ENCODE results near the gene ACSS3. TPM values are rescaled to one million over a fixed set of nuclear protein-coding genes. Genes with fewer than 3 reads are reported as not detected.

The ACSS3 gene
- total RNA-seq, 2 donors from 2014 or later, result not detected

DNA sequence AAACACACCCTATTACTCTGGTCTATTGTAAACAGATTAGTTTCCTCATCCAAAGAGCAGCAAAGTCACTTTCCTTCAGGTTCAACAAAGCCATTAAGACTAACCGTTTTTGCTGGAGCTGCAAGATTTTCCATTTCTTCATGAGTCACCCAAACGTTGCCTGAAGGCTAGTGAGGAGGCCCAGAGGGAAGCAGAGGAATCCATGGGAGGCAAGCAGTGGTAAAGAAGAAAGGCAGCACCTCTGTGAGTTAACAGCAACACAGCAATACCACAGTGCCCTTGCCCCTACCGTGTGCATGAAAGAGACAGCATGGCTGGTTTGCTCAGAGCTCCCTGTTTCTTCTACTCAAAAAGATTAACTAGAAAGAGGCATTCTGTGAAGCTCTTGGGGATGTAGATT is 206.3 kb downstream of the ACSS3 start:
- H3K4me3 Mint-ChIP-seq, result no peak overlapping the region
- H3K9me3 Mint-ChIP-seq, result peaks cover 4% of the 10 kb centered on the region
- H3K27ac Mint-ChIP-seq, result no peak overlapping the region
- H3K36me3 Mint-ChIP-seq, result no peaks in the 10 kb centered on the region
- no peaks in the 10 kb centered on the region for H3K27me3 Mint-ChIP-seq
- no peak for DNase-seq (ENCODE audit: low spot score)
- no peaks in the 10 kb centered on the region for H3K4me1 Mint-ChIP-seq (ENCODE audit: low read depth in 2 of 2)
- no peak for ATAC-seq

DNA sequence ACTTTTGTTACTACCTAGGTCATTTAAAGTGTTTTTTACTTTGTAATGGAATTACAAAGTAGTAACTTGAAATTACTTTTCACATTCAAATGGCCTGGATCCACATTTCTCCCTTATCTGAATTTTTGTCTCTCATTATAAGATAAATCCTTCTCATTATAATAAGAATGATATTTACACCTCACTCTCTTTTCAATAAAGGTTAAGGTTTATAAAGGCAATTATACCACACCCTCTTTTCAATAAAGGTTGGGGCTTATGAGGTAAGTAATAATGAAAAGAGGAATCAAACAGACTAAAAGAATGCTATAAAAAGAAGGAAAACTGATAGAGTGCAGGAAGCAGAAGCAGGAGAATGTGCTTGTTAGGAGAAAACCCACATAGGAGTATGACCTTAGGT is 210.8 kb downstream of the ACSS3 start:
- Mint-ChIP-seq H3K4me3 (no peak overlapping the region), H3K4me1 (ENCODE audit: low read depth in 2 of 2) (no peaks in the 10 kb centered on the region), H3K36me3 (no peaks in the 10 kb centered on the region), H3K27ac (no peak overlapping the region), H3K9me3 (peaks cover 4% of the 10 kb centered on the region), H3K27me3 (no peaks in the 10 kb centered on the region)
- ATAC-seq (no peak), DNase-seq (ENCODE audit: low spot score) (no peak)

GRCh38 chr12:81294325-81295190 is 216.7 kb downstream of the ACSS3 start:
- no peak for ATAC-seq
- H3K27me3 Mint-ChIP-seq, result no peaks in the 10 kb centered on the region
- H3K4me3 Mint-ChIP-seq, result no peak overlapping the region
- no peak overlapping the region for H3K27ac Mint-ChIP-seq
- DNase-seq (ENCODE audit: low spot score), result no peak
- H3K4me1 Mint-ChIP-seq (ENCODE audit: low read depth in 2 of 2), result no peaks in the 10 kb centered on the region
- no peaks in the 10 kb centered on the region for H3K36me3 Mint-ChIP-seq
- H3K9me3 Mint-ChIP-seq, result no peaks in the 10 kb centered on the region

GRCh38 chr12:81295251-81295650 is 217.4 kb downstream of the ACSS3 start:
- ATAC-seq (no peak), DNase-seq (ENCODE audit: low spot score) (no peak)
- H3K4me3 Mint-ChIP-seq, result no peak overlapping the region
- no peaks in the 10 kb centered on the region for H3K36me3 Mint-ChIP-seq
- no peaks in the 10 kb centered on the region for H3K27me3 Mint-ChIP-seq
- H3K4me1 Mint-ChIP-seq (ENCODE audit: low read depth in 2 of 2), result no peaks in the 10 kb centered on the region
- H3K9me3 Mint-ChIP-seq, result no peaks in the 10 kb centered on the region
- H3K27ac Mint-ChIP-seq, result no peak overlapping the region

DNA sequence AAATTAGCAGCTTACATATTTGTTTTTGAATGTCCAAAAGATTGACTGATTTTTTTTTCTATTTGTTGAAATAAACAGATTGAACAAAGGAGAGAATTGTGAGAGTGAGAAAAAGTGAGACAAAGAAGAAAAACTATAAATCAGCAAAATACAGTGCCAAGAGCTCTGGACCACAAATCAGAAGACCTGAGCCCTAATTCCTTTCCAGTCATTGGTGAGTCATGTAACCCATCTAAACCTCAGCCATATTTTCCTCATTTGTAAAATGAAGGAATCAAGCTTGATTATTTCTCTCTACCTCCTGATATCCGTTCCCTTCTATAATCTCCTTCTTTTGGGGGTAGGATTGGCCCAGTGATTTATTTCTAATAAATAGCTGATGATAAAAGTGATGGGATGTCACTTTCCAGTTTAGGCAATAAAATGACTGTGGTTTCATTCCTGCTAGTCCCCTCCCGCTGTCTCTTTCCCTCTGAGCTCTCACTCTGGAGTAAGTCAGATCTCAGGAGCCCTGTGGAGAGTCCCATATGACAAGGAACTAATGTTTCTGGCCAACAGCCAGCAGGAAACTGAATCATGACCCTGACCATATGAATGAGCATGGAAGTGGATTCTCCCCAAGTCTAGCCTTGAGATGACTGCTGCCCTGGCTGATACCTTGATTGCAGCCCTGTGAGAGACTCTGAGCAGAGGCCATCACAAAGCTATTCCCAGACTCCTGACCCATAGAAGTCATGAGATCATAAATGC is 218.9 kb downstream of the ACSS3 start:
- ATAC-seq (no peak), DNase-seq (ENCODE audit: low spot score) (no peak)
- Mint-ChIP-seq H3K4me3 (no peak overlapping the region), H3K9me3 (peaks cover 6% of the 10 kb centered on the region), H3K27me3 (no peaks in the 10 kb centered on the region), H3K36me3 (no peaks in the 10 kb centered on the region), H3K4me1 (ENCODE audit: low read depth in 2 of 2) (no peaks in the 10 kb centered on the region), H3K27ac (no peak overlapping the region)

GRCh38 chr12:81297601-81298000 is 219.7 kb downstream of the ACSS3 start:
- DNase-seq (ENCODE audit: low spot score) (no peak), ATAC-seq (no peak)
- H3K36me3 Mint-ChIP-seq, result no peaks in the 10 kb centered on the region
- H3K4me1 Mint-ChIP-seq (ENCODE audit: low read depth in 2 of 2), result no peaks in the 10 kb centered on the region
- H3K27me3 Mint-ChIP-seq, result no peaks in the 10 kb centered on the region
- peaks cover 7% of the 10 kb centered on the region for H3K9me3 Mint-ChIP-seq
- H3K4me3 Mint-ChIP-seq, result no peak overlapping the region
- H3K27ac Mint-ChIP-seq, result no peak overlapping the region

DNA sequence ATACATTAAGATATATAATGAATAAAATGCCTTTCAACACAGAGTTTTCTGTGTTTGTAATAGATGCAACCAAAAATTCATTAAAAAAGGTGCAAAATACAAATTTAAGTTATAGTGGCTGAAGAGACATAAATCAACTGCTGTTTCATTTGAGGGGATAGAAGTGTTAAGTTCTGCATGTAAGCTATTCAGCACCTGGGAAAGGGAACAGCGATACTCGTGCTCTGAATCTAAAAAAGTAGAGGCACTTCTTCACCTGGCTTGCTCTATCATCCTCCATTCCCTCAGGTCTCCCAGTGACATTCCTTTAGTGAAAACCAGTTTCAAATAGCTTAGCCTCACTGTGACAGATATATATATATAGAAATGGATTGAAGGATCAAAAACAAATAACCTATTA is 222.6 kb downstream of the ACSS3 start:
- Mint-ChIP-seq H3K27me3 (no peaks in the 10 kb centered on the region), H3K4me1 (ENCODE audit: low read depth in 2 of 2) (no peaks in the 10 kb centered on the region), H3K36me3 (no peaks in the 10 kb centered on the region), H3K27ac (no peak overlapping the region), H3K9me3 (peaks cover 16% of the 10 kb centered on the region), H3K4me3 (no peak overlapping the region)
- no peak for DNase-seq (ENCODE audit: low spot score)
- ATAC-seq, result no peak

GRCh38 chr12:81303935-81304334 is 226.1 kb downstream of the ACSS3 start:
- DNase-seq (ENCODE audit: low spot score) (no peak), ATAC-seq (no peak)
- H3K27me3 Mint-ChIP-seq, result no peaks in the 10 kb centered on the region
- no peak overlapping the region for H3K27ac Mint-ChIP-seq
- H3K9me3 Mint-ChIP-seq, result peaks cover 22% of the 10 kb centered on the region
- no peaks in the 10 kb centered on the region for H3K36me3 Mint-ChIP-seq
- no peak overlapping the region for H3K4me3 Mint-ChIP-seq
- no peaks in the 10 kb centered on the region for H3K4me1 Mint-ChIP-seq (ENCODE audit: low read depth in 2 of 2)

Other genes starting within 250 kb of the ACSS3 start
- gene LIN7A, start 140.1 kb upstream of the ACSS3 start, total RNA-seq, result under 1 TPM in 1 of 2 donors, not detected in 1; 0.75 TPM